HL-60/S4 (cell line): ENCODE results near the gene DCUN1D3.

ENCODE experiments used
- in situ Hi-C: fragments of 300-500 bp; cut with MboI; formaldehyde crosslinking; loops from 2 replicates; pipeline ENCODE4 v1.14.3; 2022; ENCODE audit warnings: low sequenced_read_pairs

The DCUN1D3 gene

GRCh38 chr16:20894388-20894787 lies 5.8 kb downstream of the DCUN1D3 start:
- in situ Hi-C loops = no loop called here

GRCh38 chr16:20889625-20890275 lies 10.4 kb downstream of the DCUN1D3 start:
- in situ Hi-C loops = no loop called here

- in situ Hi-C loops = no loop called here
Measured at GRCh38 chr16:20887207-20887606, 13.0 kb downstream of the DCUN1D3 start.

- in situ Hi-C loops = no loop called here
Measured at GRCh38 chr16:20886320-20886719, 13.8 kb downstream of the DCUN1D3 start.

GRCh38 chr16:20884240-20884556 lies 16.0 kb downstream of the DCUN1D3 start:
- in situ Hi-C loops = no loop called here

GRCh38 chr16:20883554-20884239 lies 16.5 kb downstream of the DCUN1D3 start:
- in situ Hi-C loops = no loop called here

- in situ Hi-C loops = no loop called here
Measured at GRCh38 chr16:20881503-20881878, 18.7 kb downstream of the DCUN1D3 start.

GRCh38 chr16:20880867-20881502 lies 19.2 kb downstream of the DCUN1D3 start:
- in situ Hi-C loops = no loop called here

- in situ Hi-C loops = no loop called here
Measured at GRCh38 chr16:20879175-20880040, 20.8 kb downstream of the DCUN1D3 start.

GRCh38 chr16:20878682-20879147 lies 21.4 kb downstream of the DCUN1D3 start:
- in situ Hi-C loops = no loop called here

GRCh38 chr16:20875355-20875650 lies 24.9 kb downstream of the DCUN1D3 start:
- in situ Hi-C loops = no loop called here

- in situ Hi-C loops = no loop called here
Measured at GRCh38 chr16:20874088-20874581, 26.0 kb downstream of the DCUN1D3 start.

- in situ Hi-C loops = no loop called here
Measured at GRCh38 chr16:20873331-20873730, 26.8 kb downstream of the DCUN1D3 start.

- in situ Hi-C loops = no loop called here
Measured at GRCh38 chr16:20871941-20872815, 28.0 kb downstream of the DCUN1D3 start.

- in situ Hi-C loops = no loop called here
Measured at GRCh38 chr16:20871258-20871657, 28.9 kb downstream of the DCUN1D3 start.

- in situ Hi-C loops = no loop called here
Measured at GRCh38 chr16:20870122-20870820, 29.9 kb downstream of the DCUN1D3 start.

GRCh38 chr16:20868890-20869289 lies 31.3 kb downstream of the DCUN1D3 start:
- in situ Hi-C loops = no loop called here

- in situ Hi-C loops = no loop called here
Measured at GRCh38 chr16:20867585-20867984, 32.6 kb downstream of the DCUN1D3 start.

- in situ Hi-C loops = no loop called here
Measured at GRCh38 chr16:20866801-20867200, 33.4 kb downstream of the DCUN1D3 start.
